HG03442 (cell line): ENCODE results near the gene CTSW.
"Not testable (repeated sequence)": the region's sequence is repeated elsewhere in the genome, so short reads cannot be mapped to it uniquely, and the experiment has no call there.

Experiments used
- ATAC-seq: cut with Tn5 transposase; IDR thresholded peaks from one replicate; pipeline ENCODE4 v1.9.1; 2021; ENCODE audit warnings: mild to moderate bottlenecking, moderate library complexity; ENCODE audit not compliant: unreplicated experiment

CTSW gene

DNA sequence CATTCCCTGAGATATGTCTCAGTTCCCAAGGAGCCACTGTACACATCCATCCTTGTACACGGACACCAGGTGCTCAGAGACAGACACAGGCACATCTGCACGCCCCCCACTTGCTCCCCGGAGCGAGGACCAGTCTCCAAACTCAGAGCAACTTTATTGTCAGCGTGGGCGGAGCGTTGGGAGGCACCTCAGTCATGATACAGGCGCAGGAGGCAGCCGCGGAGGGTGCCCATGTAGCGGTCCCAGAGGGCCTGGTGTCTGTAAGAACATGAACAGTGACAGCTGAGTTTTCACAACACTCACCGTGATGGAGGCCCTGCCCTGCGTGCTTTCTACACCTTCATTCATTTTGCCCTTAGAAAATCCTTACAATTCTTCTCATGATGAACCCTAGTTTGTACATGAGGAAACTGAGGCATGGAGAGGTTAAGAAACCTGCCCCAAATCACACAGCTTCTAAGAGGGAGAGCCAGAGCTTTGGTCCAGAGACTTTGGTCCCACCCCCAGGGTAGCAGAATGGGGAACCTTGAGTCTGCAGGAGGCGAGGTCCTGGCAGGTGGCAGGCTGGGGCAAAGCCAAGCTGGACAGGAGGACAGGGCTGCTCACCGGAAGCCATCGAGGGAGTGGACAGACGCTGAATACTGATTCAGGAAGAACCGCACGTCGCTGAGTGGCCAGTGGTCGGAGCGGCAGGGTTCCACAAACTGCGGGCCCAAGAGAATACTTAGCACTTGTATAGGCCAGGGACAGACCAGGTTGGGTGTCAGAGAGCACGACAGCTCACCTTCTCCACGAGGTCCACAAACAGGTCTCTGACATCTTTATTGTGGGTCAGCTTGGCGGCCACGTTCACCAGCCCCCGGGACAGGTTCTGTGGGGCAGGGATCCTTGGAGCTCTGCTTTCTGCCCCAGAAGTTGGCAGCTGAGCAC, 4.4 kb downstream of the CTSW start:
- ATAC-seq = no peak

- no peak for ATAC-seq
Measured at GRCh38 chr11:65884716-65885092, 5.1 kb downstream of the CTSW start.

DNA sequence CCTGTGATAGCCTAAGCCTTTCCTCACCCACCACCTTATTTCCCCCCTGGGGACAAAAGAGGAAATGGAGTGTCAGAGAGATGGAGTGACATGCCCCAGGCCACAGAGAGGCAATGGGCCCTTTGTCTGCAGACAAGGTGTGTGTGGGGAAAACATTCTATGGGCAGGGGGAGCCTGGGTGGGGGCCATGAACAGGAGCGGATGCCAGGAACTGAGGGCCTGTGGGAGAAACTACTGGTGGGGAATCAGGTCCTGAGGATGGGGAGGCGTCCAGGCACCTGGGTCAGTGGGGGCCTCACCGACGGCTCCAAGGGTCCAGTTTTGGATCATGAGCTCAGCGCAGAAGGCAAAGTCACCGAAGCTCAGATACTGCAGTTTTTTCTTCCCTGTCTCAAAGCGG, 5.6 kb downstream of the CTSW start:
- no peak for ATAC-seq

- ATAC-seq = no peak
Measured at GRCh38 chr11:65885808-65886536, 6.3 kb downstream of the CTSW start.

GRCh38 chr11:65886826-65887722, 7.4 kb downstream of the CTSW start:
- no peak for ATAC-seq

- no peak for ATAC-seq
Measured at GRCh38 chr11:65887723-65888162, 8.1 kb downstream of the CTSW start.

DNA sequence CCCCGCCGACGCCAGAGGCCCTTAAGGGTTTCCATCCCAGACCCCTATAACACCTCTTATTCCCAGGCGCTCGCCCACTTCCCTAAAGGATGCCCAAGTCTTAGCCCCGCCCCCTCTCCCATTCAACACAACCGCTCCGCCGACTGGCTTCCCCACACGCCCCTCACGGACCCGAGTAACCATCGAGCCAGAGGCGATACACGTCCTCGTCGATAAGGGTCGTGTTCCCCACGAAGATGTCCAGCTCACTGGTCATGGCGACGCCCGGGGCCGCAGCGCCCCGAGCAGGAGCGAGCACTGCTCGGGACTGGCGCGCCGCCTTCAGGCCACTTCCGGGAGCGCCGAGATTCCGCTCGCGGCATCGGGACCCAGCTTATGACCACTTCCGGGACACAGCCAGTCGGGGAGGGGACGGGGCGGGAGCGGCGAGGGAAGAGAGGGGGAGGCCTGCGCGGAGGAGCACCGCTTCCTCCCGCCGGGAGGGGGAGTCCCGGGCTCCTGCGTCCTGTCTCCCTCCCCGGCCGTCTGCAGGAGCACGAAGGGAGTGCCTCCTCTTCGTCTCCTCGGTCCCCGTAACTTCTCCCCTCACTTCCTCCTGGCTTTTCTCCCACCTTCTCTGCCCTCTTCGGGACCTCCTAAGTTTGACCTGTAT, 8.7 kb downstream of the CTSW start, which contains the start of gene FIBP:
Gene FIBP (minus strand): TSS at position 309 of the 652 bp plus-strand sequence. CDS start 53 bp downstream, at position 256.
- ATAC-seq = peak; percentile 35

- peak; percentile 49 for ATAC-seq
Measured at GRCh38 chr11:65890324-65891218, 10.9 kb downstream of the CTSW start, which contains the start of gene CCDC85B. CCDC85B (plus strand) TSS chr11:65890673; CDS start chr11:65890784, 111 bp downstream.

DNA sequence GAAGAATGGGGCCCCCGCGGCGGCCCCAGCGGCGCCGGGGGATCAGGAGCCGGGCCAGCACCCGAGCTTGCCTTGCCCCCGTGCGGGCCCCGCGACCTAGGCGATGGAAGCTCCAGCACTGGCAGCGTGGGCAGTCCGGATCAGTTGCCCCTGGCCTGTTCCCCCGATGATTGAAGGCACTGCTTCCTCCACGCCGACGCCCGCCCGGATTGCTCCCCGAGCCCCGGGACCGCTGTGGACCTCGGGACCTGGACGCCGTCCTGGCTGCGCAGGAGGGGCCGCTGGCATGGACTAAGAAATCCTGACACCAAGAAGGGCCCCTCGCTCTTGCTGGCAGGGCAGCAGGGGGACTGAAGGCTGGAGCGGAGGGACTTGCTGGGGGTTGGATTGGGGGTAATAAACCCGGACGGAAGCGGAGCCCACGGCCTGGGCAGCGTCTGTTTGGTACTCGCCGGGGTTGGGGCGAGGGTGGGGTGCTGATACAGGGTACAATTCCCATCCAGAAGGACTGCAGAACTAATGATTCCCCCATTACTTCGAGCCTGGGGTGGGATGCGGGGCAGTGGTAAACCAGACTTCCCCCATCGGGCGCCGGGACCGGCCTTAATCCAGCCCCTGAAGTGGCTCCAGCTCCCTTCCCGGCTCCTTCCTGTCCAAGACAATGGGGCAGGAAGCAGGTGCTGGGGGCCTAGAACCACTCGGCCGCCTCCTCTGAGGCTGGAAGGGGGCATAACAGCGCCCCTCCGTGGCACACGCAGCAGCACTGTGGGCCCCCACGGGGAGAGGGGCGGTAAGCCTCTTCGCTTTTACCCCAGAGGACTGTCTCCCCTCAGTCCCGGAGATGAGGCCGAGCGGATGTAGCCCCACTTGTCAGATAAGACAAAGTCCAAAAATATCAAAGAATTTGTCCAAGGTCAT, 11.8 kb downstream of the CTSW start:
- no peak for ATAC-seq

DNA sequence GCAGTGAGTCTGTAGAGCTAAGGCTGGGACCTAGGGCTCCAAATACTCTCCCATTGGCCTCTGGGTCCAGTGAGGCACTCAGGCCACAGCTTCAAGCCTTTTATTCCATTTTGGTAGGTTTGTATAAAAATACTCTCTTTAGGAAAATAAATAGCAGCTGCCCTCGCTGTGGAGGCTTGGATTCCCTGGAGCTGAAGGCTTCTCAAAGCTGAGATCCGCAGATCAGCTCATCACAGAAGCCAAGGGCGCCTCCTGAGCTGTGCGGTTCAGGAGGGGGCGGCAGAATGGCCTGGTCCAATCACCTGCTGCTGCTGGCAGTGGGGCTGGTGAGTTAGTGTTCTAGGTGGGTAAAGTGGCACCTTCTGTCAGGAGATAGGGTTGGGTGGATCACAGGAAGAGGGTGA, 12.5 kb downstream of the CTSW start:
- ATAC-seq = not testable (repeated sequence)

GRCh38 chr11:65892661-65893317, 13.2 kb downstream of the CTSW start:
- no peak for ATAC-seq

GRCh38 chr11:65894034-65894591, 14.5 kb downstream of the CTSW start:
- no peak for ATAC-seq

GRCh38 chr11:65895482-65895981, 15.9 kb downstream of the CTSW start:
- ATAC-seq = no peak

- no peak for ATAC-seq
Measured at GRCh38 chr11:65896034-65896999, 16.7 kb downstream of the CTSW start.

DNA sequence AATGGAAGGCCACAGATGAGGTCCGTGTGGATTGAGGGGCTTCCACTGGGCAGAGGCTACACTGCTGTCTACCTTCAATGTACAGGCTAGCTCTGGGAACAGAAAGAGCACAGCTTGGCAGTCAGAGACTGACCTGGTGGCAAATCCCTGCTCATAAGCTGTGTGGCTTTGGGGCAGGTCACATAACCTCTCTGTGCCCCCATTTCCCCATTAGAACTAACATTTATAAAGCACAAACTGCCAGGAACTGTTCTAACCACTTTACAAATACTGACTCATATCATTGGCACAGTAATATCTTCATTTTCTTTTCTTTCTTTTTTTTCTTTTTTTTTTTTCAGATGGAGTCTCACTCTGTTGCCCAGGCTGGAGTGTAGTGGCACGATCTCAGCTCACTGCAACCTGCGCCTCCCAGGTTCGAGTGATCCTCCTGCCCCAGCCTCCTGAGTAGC, 17.4 kb downstream of the CTSW start:
- no peak for ATAC-seq
